Measurements from ENCODE around the gene TNFRSF4. TPM values are rescaled to one million over a fixed set of nuclear protein-coding genes. Genes with fewer than 3 reads are reported as not detected.

Gene TNFRSF4
- total RNA-seq, 4 donors from 2014 or later: 0.50 to 2.1 (median 0.93) TPM

DNA sequence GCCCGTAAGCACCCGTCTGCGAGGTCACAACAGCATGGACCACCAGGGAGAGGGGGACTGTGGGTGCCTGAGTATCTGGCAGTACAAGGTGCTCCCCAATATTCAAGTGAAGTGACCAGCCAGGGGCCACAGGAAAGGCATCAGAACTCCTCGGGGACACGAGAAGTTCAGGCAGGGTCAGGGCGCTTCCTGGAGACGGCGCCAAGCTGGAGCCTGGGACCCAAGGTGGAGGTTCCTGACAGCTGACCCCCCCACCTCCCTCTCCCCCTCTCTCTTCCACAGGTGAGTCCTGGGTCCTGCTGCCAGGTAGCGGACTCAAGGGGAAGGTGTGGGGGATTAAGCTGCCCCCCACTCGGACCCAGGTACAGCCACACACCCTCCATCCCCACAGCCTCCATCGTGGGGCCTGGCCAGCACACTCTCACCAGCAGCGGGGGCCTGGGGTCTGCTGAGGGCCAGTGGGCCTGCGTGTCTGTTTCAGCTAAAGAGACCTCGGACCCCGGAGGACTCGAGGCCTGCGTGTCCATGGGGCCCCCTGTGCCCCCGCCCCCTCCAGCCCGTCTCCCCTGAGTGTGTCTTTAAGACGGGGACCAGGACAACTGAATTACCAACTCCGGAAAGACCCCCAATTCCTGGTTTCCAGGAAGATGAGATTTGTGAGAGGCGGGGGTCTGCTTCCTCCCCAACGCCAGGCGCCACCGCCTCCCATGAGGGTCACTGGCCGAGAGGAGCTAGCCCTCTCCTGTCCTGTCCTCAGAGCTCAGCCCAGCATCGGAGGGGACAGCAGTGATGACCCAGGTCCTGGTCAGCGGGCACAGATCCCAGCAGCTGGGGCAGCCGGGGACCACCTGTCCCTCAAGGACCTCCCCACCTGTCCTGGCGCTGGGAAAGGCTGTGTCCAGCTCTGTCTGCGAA is 13.7 kb downstream of the TNFRSF4 start:
- peaks cover 0 to 16% (median 13%) of the 10 kb centered on the region in 4 donors for H3K4me1 ChIP-seq
- TF ChIP-seq POLR2A (IDR thresholded peaks at IDR 0.05; ENCODE audit: low read depth) (no peak), POLR2AphosphoS5 (IDR thresholded peaks at IDR 0.05) (no peak), EP300 (IDR thresholded peaks at IDR 0.05) (no peak)
- TF ChIP-seq, protein P1, sequence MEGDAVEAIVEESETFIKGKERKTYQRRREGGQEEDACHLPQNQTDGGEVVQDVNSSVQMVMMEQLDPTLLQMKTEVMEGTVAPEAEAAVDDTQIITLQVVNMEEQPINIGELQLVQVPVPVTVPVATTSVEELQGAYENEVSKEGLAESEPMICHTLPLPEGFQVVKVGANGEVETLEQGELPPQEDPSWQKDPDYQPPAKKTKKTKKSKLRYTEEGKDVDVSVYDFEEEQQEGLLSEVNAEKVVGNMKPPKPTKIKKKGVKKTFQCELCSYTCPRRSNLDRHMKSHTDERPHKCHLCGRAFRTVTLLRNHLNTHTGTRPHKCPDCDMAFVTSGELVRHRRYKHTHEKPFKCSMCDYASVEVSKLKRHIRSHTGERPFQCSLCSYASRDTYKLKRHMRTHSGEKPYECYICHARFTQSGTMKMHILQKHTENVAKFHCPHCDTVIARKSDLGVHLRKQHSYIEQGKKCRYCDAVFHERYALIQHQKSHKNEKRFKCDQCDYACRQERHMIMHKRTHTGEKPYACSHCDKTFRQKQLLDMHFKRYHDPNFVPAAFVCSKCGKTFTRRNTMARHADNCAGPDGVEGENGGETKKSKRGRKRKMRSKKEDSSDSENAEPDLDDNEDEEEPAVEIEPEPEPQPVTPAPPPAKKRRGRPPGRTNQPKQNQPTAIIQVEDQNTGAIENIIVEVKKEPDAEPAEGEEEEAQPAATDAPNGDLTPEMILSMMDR (IDR thresholded peaks at IDR 0.05): no peak
- WGBS: 90% methylated on average over 21 of the region's 31 CpGs
- H3K36me3 ChIP-seq: no peaks in the 10 kb centered on the region
- intact Hi-C loops (cut with DNase I): no loop called here
- H3K9me3 ChIP-seq: peaks cover 0 to 1% (median 0%) of the 10 kb centered on the region in 4 donors
- no peak overlapping the region for H3K27ac ChIP-seq (replicated peaks in 1 of 4)
- peak overlapping the region; percentile 51 to 67 (median 55) for H3K4me3 ChIP-seq
- DNase-seq (ENCODE audit: extremely low spot score): no peak
- H3K27me3 ChIP-seq: peaks cover 0 to 69% (median 6%) of the 10 kb centered on the region in 4 donors

DNA sequence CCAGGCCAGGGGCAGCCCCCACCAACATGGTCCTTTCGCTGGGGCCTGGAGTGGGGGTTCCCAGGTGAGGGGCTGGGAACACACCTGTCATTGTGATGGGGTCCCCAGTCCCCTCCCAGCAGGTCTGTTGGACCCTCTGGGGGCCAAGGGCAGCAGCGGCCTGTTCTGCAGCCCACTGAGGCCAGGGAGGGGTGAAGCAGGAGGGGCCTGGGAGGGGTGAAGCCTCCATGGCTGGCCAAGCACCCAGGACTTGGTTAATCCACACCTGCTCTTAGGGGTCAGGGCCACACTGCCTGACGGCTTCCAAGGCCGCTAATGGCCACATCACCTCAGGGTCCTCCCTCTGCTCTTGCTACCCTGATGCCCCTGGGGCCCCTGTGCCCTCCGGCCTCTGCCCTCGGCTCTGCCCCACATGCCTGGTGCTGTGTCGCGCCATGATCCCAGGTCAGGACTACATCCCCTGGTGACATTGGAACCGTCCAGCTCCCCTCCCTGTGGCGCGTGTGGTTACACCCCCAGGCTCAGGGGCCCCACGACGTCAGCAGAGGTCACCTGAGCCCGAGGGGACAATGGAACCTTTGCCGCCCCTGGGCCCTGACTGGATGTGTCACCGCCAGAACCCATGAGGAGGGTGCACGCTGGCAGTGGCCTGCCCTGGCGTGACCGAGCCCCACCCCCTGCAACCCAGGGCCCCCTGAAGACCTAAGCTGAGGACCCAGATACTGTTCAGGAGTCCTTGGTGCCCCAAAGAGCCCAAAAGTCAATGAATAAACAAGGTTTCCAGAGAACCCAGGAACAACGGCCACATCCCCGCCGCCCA is 14.6 kb downstream of the TNFRSF4 start:
- Histone ChIP-seq H3K9me3 (peaks cover 0 to 10% (median 7%) of the 10 kb centered on the region in 4 donors), H3K36me3 (no peaks in the 10 kb centered on the region), H3K27ac (replicated peaks in 1 of 4) (no peak overlapping the region), H3K4me1 (peaks cover 0 to 16% (median 13%) of the 10 kb centered on the region in 4 donors), H3K27me3 (peaks cover 0 to 60% (median 6%) of the 10 kb centered on the region in 4 donors), H3K4me3 (no peak overlapping the region)
- 91% methylated on average over 11 of the region's 22 CpGs for WGBS
- no peak for DNase-seq (ENCODE audit: extremely low spot score)
- no peak for TF ChIP-seq POLR2A (IDR thresholded peaks at IDR 0.05; ENCODE audit: low read depth)
- TF ChIP-seq POLR2AphosphoS5 (IDR thresholded peaks at IDR 0.05): no peak
- no peak for TF ChIP-seq EP300 (IDR thresholded peaks at IDR 0.05)
- TF ChIP-seq, protein P1 (IDR thresholded peaks at IDR 0.05): no peak
- intact Hi-C loops (cut with DNase I): no loop called here

DNA sequence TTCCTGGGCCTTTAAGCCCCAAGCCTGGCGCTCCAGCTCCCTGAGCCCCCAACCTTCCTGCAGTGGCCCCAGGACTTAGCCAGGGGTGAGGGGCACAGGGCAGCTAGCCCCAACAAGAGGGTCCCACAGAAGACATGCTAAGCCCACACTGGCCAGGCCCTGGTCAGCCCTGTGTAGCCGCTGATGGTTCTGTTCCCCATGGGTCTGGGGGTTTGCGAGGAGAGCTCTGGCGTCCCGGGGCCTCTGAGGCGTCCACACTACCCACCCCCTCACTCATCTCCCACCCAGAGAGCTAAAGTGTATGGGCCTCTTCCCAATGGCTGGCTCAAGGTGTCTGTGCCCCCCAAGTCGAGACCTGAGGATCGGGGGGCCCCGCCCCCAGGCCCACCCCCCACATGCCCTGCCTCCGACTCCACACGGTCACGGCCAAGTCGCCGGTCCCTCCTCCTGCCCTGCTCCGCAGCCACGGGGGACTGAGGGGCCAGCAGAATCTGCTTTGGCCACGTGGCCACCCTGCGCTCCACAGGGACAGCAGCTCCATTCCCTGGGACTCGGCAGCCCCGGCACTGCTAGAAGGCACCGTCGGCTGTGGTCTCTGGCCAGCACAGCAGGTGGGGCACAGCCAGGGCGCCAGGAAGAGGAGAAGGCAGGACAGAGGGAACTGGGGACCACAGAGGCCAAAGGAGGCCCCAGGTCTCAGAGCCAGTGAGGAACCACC is 15.4 kb downstream of the TNFRSF4 start:
- H3K36me3 ChIP-seq: no peaks in the 10 kb centered on the region
- 82% methylated on average over 11 of the region's 23 CpGs for WGBS
- peaks cover 0 to 54% (median 3%) of the 10 kb centered on the region in 4 donors for H3K27me3 ChIP-seq
- peaks cover 0 to 10% (median 8%) of the 10 kb centered on the region in 4 donors for H3K9me3 ChIP-seq
- DNase-seq (ENCODE audit: extremely low spot score): no peak
- intact Hi-C loops (cut with DNase I): no loop called here
- TF ChIP-seq POLR2A (IDR thresholded peaks at IDR 0.05; ENCODE audit: low read depth) (no peak), POLR2AphosphoS5 (IDR thresholded peaks at IDR 0.05) (no peak), EP300 (IDR thresholded peaks at IDR 0.05) (no peak)
- TF ChIP-seq, protein P1 (IDR thresholded peaks at IDR 0.05): no peak
- H3K4me1 ChIP-seq: peaks cover 0 to 16% (median 13%) of the 10 kb centered on the region in 4 donors
- no peak overlapping the region for H3K27ac ChIP-seq (replicated peaks in 1 of 4)
- H3K4me3 ChIP-seq: no peak overlapping the region

DNA sequence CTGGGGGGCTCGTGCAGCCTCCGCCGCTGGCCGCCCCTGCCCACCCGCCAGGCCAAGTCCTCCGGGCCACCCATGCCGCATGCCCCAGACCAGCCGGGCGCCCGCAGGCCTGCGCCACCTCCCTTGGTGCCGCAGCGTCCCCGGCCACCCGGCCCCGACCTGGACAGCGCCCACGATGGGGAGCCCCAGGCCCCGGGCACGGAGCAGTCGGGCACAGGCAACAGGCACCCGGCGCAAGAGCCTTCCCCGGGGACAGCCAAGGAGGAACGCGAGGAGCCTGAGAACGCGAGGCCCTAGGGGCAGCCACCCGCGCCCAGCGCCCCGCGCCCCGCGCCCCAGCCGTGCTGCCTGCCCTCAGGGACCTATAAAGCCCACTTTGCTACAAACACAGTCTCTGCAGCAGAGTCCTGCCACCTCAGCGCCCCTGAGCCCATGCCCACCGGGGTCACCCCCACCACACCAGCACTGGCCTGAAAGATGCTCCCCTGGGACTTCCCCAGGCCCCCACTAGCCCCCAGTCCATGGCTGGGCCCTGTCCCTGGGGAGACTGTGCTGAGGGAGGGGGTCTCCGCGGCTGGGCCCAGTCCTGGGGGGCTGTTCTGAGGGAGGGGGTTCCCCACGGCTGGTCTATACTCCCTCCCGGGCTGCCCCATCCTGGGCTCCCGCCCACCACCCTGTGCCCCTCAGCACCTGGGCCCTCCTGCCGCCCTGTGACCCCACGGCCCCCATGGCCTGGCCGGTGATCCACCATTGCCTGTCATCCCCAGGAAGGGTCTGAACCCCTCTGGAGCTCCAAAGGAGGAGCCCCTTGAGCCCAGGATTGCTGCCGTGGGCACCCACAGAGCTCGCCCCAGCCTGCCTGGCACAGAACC is 16.2 kb downstream of the TNFRSF4 start:
- Histone ChIP-seq H3K4me1 (peaks cover 0 to 16% (median 13%) of the 10 kb centered on the region in 4 donors), H3K27me3 (peaks cover 0 to 53% (median 3%) of the 10 kb centered on the region in 4 donors), H3K9me3 (peaks cover 0 to 10% (median 8%) of the 10 kb centered on the region in 4 donors), H3K27ac (replicated peaks in 1 of 4) (no peak overlapping the region), H3K36me3 (no peaks in the 10 kb centered on the region), H3K4me3 (no peak overlapping the region)
- no peak for TF ChIP-seq EP300 (IDR thresholded peaks at IDR 0.05)
- no peak for TF ChIP-seq POLR2AphosphoS5 (IDR thresholded peaks at IDR 0.05)
- TF ChIP-seq, protein P1 (IDR thresholded peaks at IDR 0.05): no peak
- no peak for TF ChIP-seq POLR2A (IDR thresholded peaks at IDR 0.05; ENCODE audit: low read depth)
- no peak for DNase-seq (ENCODE audit: extremely low spot score)
- intact Hi-C loops (cut with DNase I): no loop called here
- WGBS: 88% methylated on average over 19 of the region's 48 CpGs

Measured in esophagus muscularis mucosa (tissue), 4 donors.